ENCODE results near the gene GALNT9.
"Not testable (repeated sequence)": the region's sequence is repeated elsewhere in the genome, so short reads cannot be mapped to it uniquely, and the experiment has no call there.

GALNT9 gene

GRCh38 chr12:132228476-132229192, 100.8 kb downstream of the GALNT9 start:
- DNase-seq = no peak

GRCh38 chr12:132227782-132228475, 101.5 kb downstream of the GALNT9 start:
- DNase-seq = no peak

GRCh38 chr12:132227118-132227517, 102.3 kb downstream of the GALNT9 start:
- no peak for DNase-seq

- DNase-seq = no peak
These were observed 102.8 kb downstream of the GALNT9 start for GRCh38 chr12:132226604-132227003.

- no peak for DNase-seq
These were observed 104.2 kb downstream of the GALNT9 start for GRCh38 chr12:132225214-132225613.

GRCh38 chr12:132224484-132224883, 104.9 kb downstream of the GALNT9 start:
- no peak for DNase-seq

- no peak for DNase-seq
These were observed 106.6 kb downstream of the GALNT9 start for GRCh38 chr12:132222808-132223173.

- DNase-seq = peak; percentile 9
These were observed 107.1 kb downstream of the GALNT9 start for GRCh38 chr12:132222096-132222807.

- DNase-seq = not testable (repeated sequence)
These were observed 109.6 kb downstream of the GALNT9 start for GRCh38 chr12:132219761-132220160.

GRCh38 chr12:132219323-132219722, 110.1 kb downstream of the GALNT9 start:
- DNase-seq = no peak

GRCh38 chr12:132218915-132219314, 110.5 kb downstream of the GALNT9 start:
- peak; percentile 18 for DNase-seq

GRCh38 chr12:132218527-132218875, 110.9 kb downstream of the GALNT9 start:
- DNase-seq = no peak

GRCh38 chr12:132217800-132218526, 111.4 kb downstream of the GALNT9 start:
- no peak for DNase-seq

- DNase-seq = no peak
These were observed 112.0 kb downstream of the GALNT9 start for GRCh38 chr12:132217371-132217770.

- DNase-seq = no peak
These were observed 112.9 kb downstream of the GALNT9 start for GRCh38 chr12:132216354-132216987.

GRCh38 chr12:132215299-132215989, 113.9 kb downstream of the GALNT9 start:
- DNase-seq = no peak

GRCh38 chr12:132214891-132215290, 114.5 kb downstream of the GALNT9 start:
- DNase-seq = no peak

GRCh38 chr12:132214161-132214476, 115.3 kb downstream of the GALNT9 start:
- no peak for DNase-seq

- DNase-seq = no peak
These were observed 115.8 kb downstream of the GALNT9 start for GRCh38 chr12:132213359-132214160.

- DNase-seq = no peak
These were observed 117.6 kb downstream of the GALNT9 start for GRCh38 chr12:132211816-132212215.

- DNase-seq = no peak
These were observed 118.1 kb downstream of the GALNT9 start for GRCh38 chr12:132211326-132211725.
